ENCODE data around the gene ATP2B3. TPM values are rescaled to one million over a fixed set of nuclear protein-coding genes. Genes with fewer than 3 reads are reported as not detected.

The ATP2B3 gene
- polyA plus RNA-seq, 4 donors = 0.23 to 0.36 (median 0.31) TPM

GRCh38 chrX:153507484-153508178 is 9.8 kb upstream of the ATP2B3 start:
- no peak for DNase-seq (ENCODE audit: low read depth in 4 of 4, low spot score in 3 of 4)

DNA sequence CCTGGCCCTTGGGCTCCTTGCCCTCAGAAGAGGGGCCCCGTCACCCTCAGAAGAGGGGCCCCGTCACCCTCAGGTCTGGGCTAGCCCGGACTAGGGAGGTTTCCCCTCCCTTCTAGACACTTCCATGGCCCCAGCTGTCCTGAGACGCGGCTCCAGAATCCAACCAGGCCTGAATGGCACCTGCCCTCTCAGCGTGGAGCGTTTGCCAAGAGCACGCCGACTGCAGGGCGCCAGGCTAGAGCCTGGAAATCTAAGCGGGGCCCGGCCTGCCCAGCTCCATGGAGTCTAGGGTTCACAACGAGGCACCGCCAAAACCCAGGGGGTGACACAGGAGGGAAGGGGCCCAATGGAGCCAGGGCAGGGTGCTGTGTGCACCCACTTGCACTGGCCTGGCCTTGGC is 7.8 kb upstream of the ATP2B3 start:
- no peak for DNase-seq (ENCODE audit: low read depth in 4 of 4, low spot score in 3 of 4)

DNA sequence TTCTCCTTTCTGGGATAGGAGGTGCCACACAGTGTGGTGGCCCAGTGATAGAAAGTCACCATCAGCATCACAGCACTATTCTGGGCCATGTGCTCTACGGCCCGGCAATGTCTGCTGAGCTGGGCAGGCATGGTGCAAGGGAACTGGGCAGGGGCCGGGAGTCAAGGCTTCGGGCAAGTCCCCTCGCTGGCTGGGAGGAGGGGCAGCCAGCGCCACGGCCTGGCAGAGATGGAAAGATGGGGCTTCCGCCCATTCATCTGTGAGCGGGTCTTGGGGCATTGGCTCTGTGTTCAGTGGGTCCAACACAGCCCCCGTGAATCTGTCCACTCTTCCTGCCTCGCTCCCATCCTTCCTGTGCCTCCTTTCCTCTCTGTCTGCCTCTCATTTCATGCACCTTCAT is 7.1 kb upstream of the ATP2B3 start:
- no peak for DNase-seq (ENCODE audit: low read depth in 4 of 4, low spot score in 3 of 4)

GRCh38 chrX:153511784-153512500 is 5.5 kb upstream of the ATP2B3 start:
- DNase-seq (ENCODE audit: low read depth in 4 of 4, low spot score in 3 of 4) = no peak

DNA sequence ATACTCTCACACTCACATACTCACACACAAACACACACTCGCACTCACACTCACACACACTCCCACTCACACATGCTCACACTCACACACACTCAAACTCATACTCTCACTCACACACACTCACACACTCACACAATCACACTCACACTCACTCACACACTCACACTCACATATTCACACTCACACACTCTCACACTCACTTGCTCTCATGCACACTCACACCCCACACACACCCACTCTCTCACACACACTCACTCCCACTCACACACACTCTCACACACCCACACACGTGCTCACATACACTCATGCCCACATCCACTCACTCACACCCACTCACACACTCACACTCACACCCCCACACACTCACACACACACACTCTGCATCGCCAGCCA is 4.9 kb upstream of the ATP2B3 start:
- DNase-seq (ENCODE audit: low read depth in 4 of 4, low spot score in 3 of 4) = no peak

- no peak for DNase-seq (ENCODE audit: low read depth in 4 of 4, low spot score in 3 of 4)
Measured at GRCh38 chrX:153513265-153513664, 4.2 kb upstream of the ATP2B3 start.

- DNase-seq (ENCODE audit: low read depth in 4 of 4, low spot score in 3 of 4) = no peak
Measured at GRCh38 chrX:153514259-153514658, 3.2 kb upstream of the ATP2B3 start.

DNA sequence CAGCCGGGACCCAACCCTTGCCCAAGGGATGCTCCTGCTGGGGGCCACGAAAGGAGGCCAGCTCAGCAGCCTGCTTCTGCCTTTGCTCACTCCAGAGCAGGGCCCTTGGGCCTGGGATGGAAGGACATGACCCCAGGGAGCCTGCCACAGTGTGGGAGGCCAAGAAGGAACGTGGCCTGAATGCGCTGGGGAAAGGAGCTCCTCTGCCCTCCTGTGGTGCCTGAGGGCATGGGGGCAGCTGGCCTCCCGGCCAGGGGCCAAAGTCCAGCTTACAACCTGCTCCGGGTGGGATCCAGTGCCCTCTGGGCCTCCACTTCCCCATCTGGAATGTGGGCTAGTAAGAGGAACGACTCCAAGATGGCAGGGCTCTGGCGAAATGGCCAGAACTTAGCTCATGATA is 2.0 kb upstream of the ATP2B3 start:
- no peak for DNase-seq (ENCODE audit: low read depth in 4 of 4, low spot score in 3 of 4)

- DNase-seq (ENCODE audit: low read depth in 4 of 4, low spot score in 3 of 4) = no peak
Measured at GRCh38 chrX:153516073-153516472, 1.4 kb upstream of the ATP2B3 start.

GRCh38 chrX:153517946-153518834 is 748 bp downstream of the ATP2B3 start:
- no peak for DNase-seq (ENCODE audit: low read depth in 4 of 4, low spot score in 3 of 4)

DNA sequence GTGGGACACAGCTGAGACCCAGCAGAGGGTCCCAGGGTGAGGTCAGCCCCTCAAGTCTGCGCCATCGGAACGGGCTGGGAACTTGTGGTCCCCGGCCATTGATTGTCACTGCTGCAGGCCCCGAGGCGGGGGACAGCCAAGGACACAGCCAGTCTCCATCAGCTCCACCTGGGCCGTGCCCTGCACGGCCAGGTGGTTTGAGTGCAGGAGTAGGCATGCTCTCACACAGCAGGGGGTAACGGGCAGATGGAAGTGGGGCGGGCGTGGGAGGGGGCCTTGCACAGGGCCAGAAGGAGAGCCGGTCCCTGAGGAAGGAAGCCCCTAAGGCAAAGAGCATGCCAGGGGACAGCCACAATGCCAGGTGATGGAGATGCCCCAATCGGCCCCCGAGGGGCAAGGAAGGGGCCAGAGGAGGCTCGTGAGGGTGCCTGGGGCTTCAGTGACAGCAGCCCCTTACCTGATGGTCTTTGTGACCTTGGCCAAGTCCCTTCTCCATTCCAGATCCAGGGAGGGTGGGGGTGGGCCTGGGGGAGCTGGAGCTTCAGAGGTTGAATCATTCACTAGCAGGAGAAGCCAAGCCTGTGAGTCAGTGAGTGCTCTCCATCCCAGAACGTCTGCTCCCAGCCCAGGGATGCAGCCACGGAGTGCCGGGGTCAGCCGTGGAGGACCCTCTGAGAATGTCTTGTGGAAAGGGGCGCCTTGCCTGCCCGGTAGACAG is 2.3 kb downstream of the ATP2B3 start:
- DNase-seq (ENCODE audit: low read depth in 4 of 4, low spot score in 3 of 4) = no peak

GRCh38 chrX:153520287-153520917 is 3.0 kb downstream of the ATP2B3 start:
- DNase-seq (ENCODE audit: low read depth in 4 of 4, low spot score in 3 of 4) = no peak

DNA sequence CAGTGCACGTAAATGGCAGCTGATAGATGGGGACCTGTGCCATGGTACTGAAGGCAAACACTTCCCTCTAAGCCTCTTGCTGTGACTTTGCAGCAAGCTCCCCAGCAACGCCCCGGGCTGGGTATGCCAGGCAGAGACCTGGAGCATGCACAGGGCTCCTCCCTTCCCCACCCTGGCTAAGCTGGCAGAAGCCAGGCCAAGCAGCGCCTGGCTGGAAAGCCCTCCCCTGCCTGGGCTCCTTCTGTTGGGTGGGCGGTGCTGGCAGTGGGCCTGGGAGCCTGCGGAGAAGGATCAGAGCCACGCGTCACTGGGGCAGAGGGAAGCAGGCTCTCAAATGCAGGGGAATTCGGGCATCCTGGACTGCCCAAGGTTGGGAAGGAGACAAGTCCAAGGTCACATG is 3.6 kb downstream of the ATP2B3 start:
- DNase-seq (ENCODE audit: low read depth in 4 of 4, low spot score in 3 of 4) = no peak

- no peak for DNase-seq (ENCODE audit: low read depth in 4 of 4, low spot score in 3 of 4)
Measured at GRCh38 chrX:153522259-153522658, 4.8 kb downstream of the ATP2B3 start.

DNA sequence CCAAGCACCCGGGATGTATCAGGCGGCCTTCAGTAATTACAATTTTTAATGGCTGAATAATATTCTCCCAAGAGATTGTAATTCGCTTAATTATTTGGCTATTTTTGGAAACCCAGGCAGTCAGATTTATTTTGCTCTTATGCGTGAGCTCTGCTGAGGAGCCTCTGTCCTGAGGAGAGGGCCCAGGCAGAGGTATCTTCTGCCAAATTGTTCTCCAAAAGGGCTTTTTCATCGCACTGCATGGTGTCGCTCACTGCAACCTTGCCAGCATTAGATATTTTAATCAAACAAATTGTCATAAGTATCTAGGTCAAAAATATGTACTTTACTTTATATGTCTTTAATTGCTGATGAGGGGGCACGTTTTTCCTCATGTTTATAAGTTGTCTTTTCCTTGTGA is 5.8 kb downstream of the ATP2B3 start:
- no peak for DNase-seq (ENCODE audit: low read depth in 4 of 4, low spot score in 3 of 4)

DNA sequence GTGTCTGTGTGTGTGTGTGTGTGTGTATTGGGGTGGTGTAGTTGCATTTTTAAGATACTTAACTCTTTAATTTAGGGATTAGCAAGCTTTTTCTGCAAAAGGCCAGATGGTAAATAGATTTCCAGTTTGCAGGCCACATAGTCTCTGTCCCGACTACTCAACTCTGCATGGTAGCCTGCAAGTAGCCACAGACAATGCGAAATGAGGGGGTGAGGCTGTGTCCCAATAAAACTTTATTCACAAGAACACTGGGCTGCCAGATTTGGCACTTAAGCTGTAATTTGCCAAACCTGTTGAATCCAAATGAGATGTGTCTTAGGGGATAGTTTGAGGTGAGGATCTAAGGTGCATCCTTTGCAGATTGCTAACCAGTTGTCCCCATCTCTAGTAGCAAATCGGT is 6.8 kb downstream of the ATP2B3 start:
- no peak for DNase-seq (ENCODE audit: low read depth in 4 of 4, low spot score in 3 of 4)

DNA sequence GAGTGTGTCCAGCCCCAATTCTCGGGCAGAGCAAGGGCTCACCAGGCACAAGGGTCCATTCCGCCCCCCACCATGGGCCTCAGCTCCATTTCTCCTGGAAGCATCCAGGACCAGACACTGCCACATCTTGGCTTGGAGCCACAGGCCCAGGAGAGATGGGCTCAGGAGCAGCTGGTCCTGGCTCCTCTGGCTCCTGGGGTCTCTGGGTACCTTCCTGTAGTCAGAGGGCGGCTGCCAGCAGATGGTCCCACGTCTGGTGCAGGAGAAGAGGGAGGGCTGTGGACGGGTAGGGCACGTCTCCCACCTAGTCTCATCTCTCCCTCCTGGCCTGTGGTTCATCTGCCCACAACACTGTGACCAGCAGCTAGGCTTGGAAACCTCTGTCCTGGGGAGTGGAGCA is 8.0 kb downstream of the ATP2B3 start:
- no peak for DNase-seq (ENCODE audit: low read depth in 4 of 4, low spot score in 3 of 4)

GRCh38 chrX:153526042-153526441 is 8.6 kb downstream of the ATP2B3 start:
- DNase-seq (ENCODE audit: low read depth in 4 of 4, low spot score in 3 of 4) = no peak

- DNase-seq (ENCODE audit: low read depth in 4 of 4, low spot score in 3 of 4) = no peak
Measured at GRCh38 chrX:153526801-153527200, 9.4 kb downstream of the ATP2B3 start.

GRCh38 chrX:153527208-153527607 is 9.8 kb downstream of the ATP2B3 start:
- DNase-seq (ENCODE audit: low read depth in 4 of 4, low spot score in 3 of 4) = no peak
